HCT116 (cell line): ENCODE results near the gene UBE2N.

ENCODE experiments used
- CEBPB ChIP-seq: IDR thresholded peaks from 2 replicates; pipeline ENCODE4 v1.6.1; 2012; ENCODE audit warnings: low read depth
- EZH2 ChIP-seq: fragments of 200-600 bp; sonication (generic); IDR thresholded peaks from 2 replicates; pipeline ENCODE4 v1.6.1; 2017; ENCODE audit warnings: antibody characterized with exemption, mixed run types
- EZH2phosphoT487 ChIP-seq: fragments of 200-600 bp; IDR thresholded peaks from 2 replicates; pipeline ENCODE4 v1.6.1; 2018; ENCODE audit warnings: antibody characterized with exemption, borderline replicate concordance
- JUND ChIP-seq: IDR thresholded peaks from 2 replicates; pipeline ENCODE4 v1.6.1; 2012
- POLR2A ChIP-seq: IDR thresholded peaks from 2 replicates; pipeline ENCODE4 v1.7.0; 2011; ENCODE audit warnings: borderline replicate concordance; ENCODE audit not compliant: insufficient read depth, insufficient read length; ENCODE audit errors: extremely low read depth
- POLR2AphosphoS5 ChIP-seq: IDR thresholded peaks from 2 replicates; pipeline ENCODE4 v1.6.1; 2011; ENCODE audit warnings: mild to moderate bottlenecking, low read depth, low read length, moderate library complexity
- TF ChIP-seq, protein P1 (sequence below), 3 experiments: fragments of 200-600 bp in 1 of 3; sonication (generic) in 1 of 3; IDR thresholded peaks in 2 of 3; conservative IDR thresholded peaks in 1 of 3; 2 replicates each; pipeline ENCODE4 v1.5.1; 2012 to 2017; ENCODE audit warnings: low read depth in 2 of 3, low read length in 2 of 3, antibody characterized with exemption in 1 of 3, borderline replicate concordance in 1 of 3, control low read depth in 1 of 3, mild to moderate bottlenecking in 1 of 3, mixed read lengths in 1 of 3, mixed run types in 1 of 3, moderate library complexity in 1 of 3; ENCODE audit not compliant: insufficient read depth in 1 of 3

DNA sequence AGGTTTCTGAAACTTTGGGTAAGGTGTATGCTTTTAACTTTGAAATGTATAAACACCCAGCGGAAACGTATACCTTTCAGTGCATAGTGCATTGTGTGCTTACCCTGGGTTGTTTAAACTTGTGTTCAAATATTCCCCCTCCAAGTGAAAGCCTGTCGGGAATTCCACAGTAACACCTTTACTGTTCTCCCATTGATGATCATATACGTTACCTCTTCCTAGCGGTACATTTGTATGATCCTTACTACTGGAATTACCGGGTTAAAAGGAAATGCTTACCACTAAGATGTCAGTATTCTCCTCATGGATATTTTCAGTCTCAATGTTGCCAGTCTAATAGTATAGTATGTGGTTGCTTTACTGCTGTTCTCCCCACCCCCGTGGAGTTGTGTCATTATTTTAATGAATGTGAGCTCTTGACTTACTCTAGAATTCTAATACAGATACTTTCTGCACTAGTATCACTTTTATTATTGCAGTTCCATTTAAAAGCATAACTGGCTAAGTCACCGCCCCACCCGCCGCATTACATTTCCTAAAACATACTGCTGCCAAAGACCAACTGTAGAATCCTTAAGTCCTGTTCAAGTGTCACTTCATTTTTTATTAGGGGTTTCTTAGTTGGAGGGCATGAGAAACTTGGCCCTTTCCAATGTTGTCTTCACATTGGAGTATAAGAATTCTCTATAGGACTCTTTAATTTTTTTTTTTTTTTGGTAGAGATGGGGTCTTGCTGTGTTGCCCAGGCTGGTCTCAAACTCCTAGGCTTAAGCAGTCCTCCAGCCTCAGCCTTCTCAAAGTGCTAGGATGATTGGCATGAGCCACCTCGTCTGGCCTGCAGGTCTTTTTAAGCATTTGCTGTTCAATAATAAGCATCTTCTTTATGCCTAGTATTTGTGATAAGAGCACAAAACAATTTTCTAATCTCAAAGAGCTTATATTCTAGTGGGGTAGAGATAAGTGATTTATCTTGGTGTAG, 39.1 kb downstream of the UBE2N start:
- TF ChIP-seq EZH2, result no peak
- TF ChIP-seq, protein P1, sequence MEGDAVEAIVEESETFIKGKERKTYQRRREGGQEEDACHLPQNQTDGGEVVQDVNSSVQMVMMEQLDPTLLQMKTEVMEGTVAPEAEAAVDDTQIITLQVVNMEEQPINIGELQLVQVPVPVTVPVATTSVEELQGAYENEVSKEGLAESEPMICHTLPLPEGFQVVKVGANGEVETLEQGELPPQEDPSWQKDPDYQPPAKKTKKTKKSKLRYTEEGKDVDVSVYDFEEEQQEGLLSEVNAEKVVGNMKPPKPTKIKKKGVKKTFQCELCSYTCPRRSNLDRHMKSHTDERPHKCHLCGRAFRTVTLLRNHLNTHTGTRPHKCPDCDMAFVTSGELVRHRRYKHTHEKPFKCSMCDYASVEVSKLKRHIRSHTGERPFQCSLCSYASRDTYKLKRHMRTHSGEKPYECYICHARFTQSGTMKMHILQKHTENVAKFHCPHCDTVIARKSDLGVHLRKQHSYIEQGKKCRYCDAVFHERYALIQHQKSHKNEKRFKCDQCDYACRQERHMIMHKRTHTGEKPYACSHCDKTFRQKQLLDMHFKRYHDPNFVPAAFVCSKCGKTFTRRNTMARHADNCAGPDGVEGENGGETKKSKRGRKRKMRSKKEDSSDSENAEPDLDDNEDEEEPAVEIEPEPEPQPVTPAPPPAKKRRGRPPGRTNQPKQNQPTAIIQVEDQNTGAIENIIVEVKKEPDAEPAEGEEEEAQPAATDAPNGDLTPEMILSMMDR (IDR thresholded peaks at IDR 0.05 in 2 of 3, conservative IDR thresholded peaks at IDR 0.05 in 1 of 3; ENCODE audit: borderline replicate concordance in 1 of 3, insufficient read depth in 1 of 3, low read depth in 2 of 3, low read length in 2 of 3), result no peak
- no peak for TF ChIP-seq POLR2A
- no peak for TF ChIP-seq EZH2phosphoT487
- TF ChIP-seq CEBPB, result no peak
- TF ChIP-seq JUND, result no peak
- no peak for TF ChIP-seq POLR2AphosphoS5
